K562 (cell line): ENCODE data around the gene TNFRSF19. TPM values are rescaled to one million over a fixed set of nuclear protein-coding genes. Genes with fewer than 3 reads are reported as not detected.

Experiments
- ATAC-seq: fragments of 200-7000 bp; cut with Tn5 transposase; 3 replicates; pipeline ENCODE4 v1.9.1; 2020; ENCODE audit warnings: moderate library complexity
- BruUV-seq: library from RNA; stranded (reverse); fragments of 400-500 nt; replicated peaks from 2 replicates; lab custom pipeline; 2021; lab: Mats Ljungman, UMichigan
- CTCF ChIA-PET: fragments of 300-600 bp; formaldehyde crosslinking; extraction: SDS; loops from one replicate; lab custom pipeline; 2021; ENCODE audit warnings: low intra/inter-chr PET ratio; lab: Yijun Ruan, JAX
- POLR2A ChIA-PET: fragments of 300-600, 350-650 bp; sonication (Branson Sonifier 250); formaldehyde crosslinking; extraction: SDS; loops from one replicate; lab custom pipeline; 2021; ENCODE audit warnings: antibody characterized with exemption, inconsistent platforms; lab: Yijun Ruan, JAX
- DNase-seq, 4 experiments: peaks; one replicate each; pipeline versions ENCODE4 v3.0.0 to v3.0.0-alpha.2; 2011 to 2018; ENCODE audit warnings: low spot score in 3 of 4, mixed read lengths in 3 of 4; ENCODE audit errors: extremely low read depth in 1 of 4
- FAIRE-seq: peaks from 2 replicates; lab custom pipeline; 2011; peaks lifted over from hg19 to GRCh38; lab: Jason Lieb, UNC
- H2AFZ ChIP-seq: 2 replicates; pipeline ENCODE4 v1.6.0; 2011; ENCODE audit warnings: low read depth, low read length, control low read depth, inconsistent platforms
- H3K27ac ChIP-seq: fragments of 200-600 bp; 3 replicates; pipeline ENCODE4 v1.8.0; 2011; ENCODE audit warnings: low read depth, mild to moderate bottlenecking, control low read depth, inconsistent platforms, low read length, moderate library complexity, mixed read lengths; ENCODE audit errors: extremely low read depth
- H3K27me3 ChIP-seq, 2 experiments: fragments of 300-600 bp in 1 of 2; 2 replicates in 1 of 2; 3 replicates in 1 of 2; pipeline versions ENCODE4 v1.6.0 to v1.8.0; 2011; ENCODE audit warnings: inconsistent platforms in 2 of 2, low read length in 2 of 2, mild to moderate bottlenecking in 1 of 2, mixed read lengths in 1 of 2, moderate library complexity in 1 of 2; ENCODE audit not compliant: control insufficient read depth in 2 of 2, insufficient read depth in 2 of 2
- H3K36me3 ChIP-seq: fragments of 300-600 bp; 3 replicates; pipeline ENCODE4 v1.8.0; 2011; ENCODE audit warnings: mild to moderate bottlenecking, low read length, inconsistent platforms; ENCODE audit not compliant: control insufficient read depth, insufficient read depth
- H3K4me1 ChIP-seq, 2 experiments: fragments of 200-600 bp in 1 of 2; replicated peaks in 1 of 2; 2 replicates in 1 of 2; 3 replicates in 1 of 2; pipeline versions ENCODE4 v1.5.1 to v1.8.0; 2011; ENCODE audit warnings: inconsistent platforms in 2 of 2, low read length in 2 of 2, mild to moderate bottlenecking in 1 of 2, mixed read lengths in 1 of 2, moderate library complexity in 1 of 2; ENCODE audit not compliant: control insufficient read depth in 2 of 2, insufficient read depth in 2 of 2
- H3K4me2 ChIP-seq: 2 replicates; pipeline ENCODE4 v1.6.1; 2011; ENCODE audit warnings: low read length, control low read depth, inconsistent platforms, mixed read lengths; ENCODE audit not compliant: insufficient read depth
- H3K4me3 ChIP-seq: fragments of 200-600 bp; sonication (generic), shearing (Covaris generic); 2 replicates; pipeline ENCODE4 v1.5.1; 2016; ENCODE audit warnings: control low read depth, inconsistent platforms
- H3K79me2 ChIP-seq: fragments of 200-600 bp; 3 replicates; pipeline ENCODE4 v1.8.0; 2011; ENCODE audit warnings: low read length, inconsistent platforms; ENCODE audit not compliant: control insufficient read depth, insufficient read depth
- H3K9ac ChIP-seq, 2 experiments: 2 replicates each; pipeline versions ENCODE4 v1.6.0 to v1.6.1; 2011; ENCODE audit warnings: low read depth in 2 of 2, low read length in 2 of 2, control low read depth in 1 of 2, inconsistent platforms in 1 of 2, mild to moderate bottlenecking in 1 of 2, mixed read lengths in 1 of 2; ENCODE audit not compliant: insufficient read depth in 1 of 2
- H3K9me1 ChIP-seq: one replicate; pipeline ENCODE4 v1.6.0; 2011; ENCODE audit warnings: inconsistent platforms, mild to moderate bottlenecking, low read length, moderate library complexity; ENCODE audit not compliant: control insufficient read depth, insufficient read depth
- H3K9me3 ChIP-seq: replicated peaks from 2 replicates; pipeline ENCODE4 v1.5.1; 2011; ENCODE audit warnings: low read depth, low read length, inconsistent platforms; ENCODE audit not compliant: control insufficient read depth, insufficient read depth
- H4K20me1 ChIP-seq: replicated peaks from 2 replicates; pipeline ENCODE4 v1.6.1; 2011; ENCODE audit warnings: low read length, inconsistent platforms, mixed read lengths; ENCODE audit not compliant: control insufficient read depth, insufficient read depth
- C11orf30 ChIP-seq: fragments of 450-650 bp; IDR thresholded peaks from 2 replicates; pipeline ENCODE4 v1.6.1; 2016; ENCODE audit warnings: low read depth, mild to moderate bottlenecking
- ESRRB ChIP-seq: fragments of 250-450 bp; sonication (Bioruptor Pico); IDR thresholded peaks from 2 replicates; pipeline ENCODE4 v1.5.0; 2020; ENCODE audit warnings: mild to moderate bottlenecking, moderate library complexity, borderline replicate concordance
- SAFB2 ChIP-seq: fragments of 200-400 bp; formaldehyde crosslinking; IDR thresholded peaks from 2 replicates; pipeline ENCODE4 v1.6.1; 2018; ENCODE audit warnings: borderline replicate concordance, low read length, low read depth, moderate library complexity; ENCODE audit not compliant: severe bottlenecking
- WGBS: fragments of 100-300 bp; shearing (Covaris generic); methylation state at CpG from one replicate; pipeline ENCODE4 v1.1.6; 2016; ENCODE audit warnings: low coverage, mixed read lengths; ENCODE audit not compliant: insufficient coverage; ENCODE audit errors: missing lambda C conversion rate; 5-methylcytosine and 5-hydroxymethylcytosine counted together
- in situ Hi-C: fragments of 300-500 bp; cut with MboI; formaldehyde crosslinking; loops from 4 replicates; pipeline ENCODE4 v1.15.0; 2018; ENCODE audit warnings: inconsistent platforms, mixed read lengths
- intact Hi-C: fragments of 100-400 bp; cut with micrococcal nuclease; formaldehyde crosslinking; loops from 2 replicates; pipeline ENCODE4 v1.14.2; 2022
- polyA plus RNA-seq, 8 experiments: library from polyadenylated mRNA; depleted of rRNA in 4 of 8; stranded (reverse) in 5 of 8; unstranded in 3 of 8; fragments of >200 nt; fragmentation: Nextera tagmentation in 2 of 8; fragmentation: Illumina TruSeq in 1 of 8; extraction: Ambion mirVana in 2 of 8; extraction: Trizol in 1 of 8; gene quantifications; 2 replicates each; pipeline versions ENCODE4 v1.2.1 to v1.2.3, GENCODE V29; 2011 to 2014; ENCODE audit warnings: inconsistent platforms in 1 of 8, missing spikeins in 1 of 8
- total RNA-seq, 7 experiments: library from RNA; depleted of rRNA in 6 of 7; stranded (reverse); fragments of >200 nt in 6 of 7; fragmentation: Illumina TruSeq in 2 of 7; extraction: Trizol in 2 of 7; gene quantifications; 2 replicates each; pipeline versions ENCODE4 v1.2.1 to v1.2.3, GENCODE V29; 2011 to 2021; ENCODE audit warnings: low replicate concordance in 1 of 7
- TF ChIP-seq, protein P1 (sequence below): fragments of 250-450 bp; sonication (Bioruptor Pico); IDR thresholded peaks from 2 replicates; pipeline ENCODE4 v1.4.0; 2020; ENCODE audit warnings: mild to moderate bottlenecking
- TF ChIP-seq, protein P2 (sequence below), 2 experiments: fragments of 450-650 bp; IDR thresholded peaks; 2 replicates each; pipeline ENCODE4 v1.6.1; 2018; ENCODE audit warnings: mild to moderate bottlenecking in 2 of 2, low read depth in 1 of 2; ENCODE audit not compliant: partially characterized antibody in 2 of 2
- TF ChIP-seq, protein P3 (sequence below): IDR thresholded peaks from 3 replicates; pipeline ENCODE4 v1.6.1; 2011; ENCODE audit warnings: borderline replicate concordance, mild to moderate bottlenecking, moderate library complexity; ENCODE audit not compliant: insufficient read length; ENCODE audit errors: extremely low read depth

TNFRSF19 gene
- total and polyA plus RNA-seq, 9 of the 15 experiments (the other 6 are each of a cell fraction or from before 2014, with no cell fraction given) = 0.01 to 0.07 TPM; not detected in 7

DNA sequence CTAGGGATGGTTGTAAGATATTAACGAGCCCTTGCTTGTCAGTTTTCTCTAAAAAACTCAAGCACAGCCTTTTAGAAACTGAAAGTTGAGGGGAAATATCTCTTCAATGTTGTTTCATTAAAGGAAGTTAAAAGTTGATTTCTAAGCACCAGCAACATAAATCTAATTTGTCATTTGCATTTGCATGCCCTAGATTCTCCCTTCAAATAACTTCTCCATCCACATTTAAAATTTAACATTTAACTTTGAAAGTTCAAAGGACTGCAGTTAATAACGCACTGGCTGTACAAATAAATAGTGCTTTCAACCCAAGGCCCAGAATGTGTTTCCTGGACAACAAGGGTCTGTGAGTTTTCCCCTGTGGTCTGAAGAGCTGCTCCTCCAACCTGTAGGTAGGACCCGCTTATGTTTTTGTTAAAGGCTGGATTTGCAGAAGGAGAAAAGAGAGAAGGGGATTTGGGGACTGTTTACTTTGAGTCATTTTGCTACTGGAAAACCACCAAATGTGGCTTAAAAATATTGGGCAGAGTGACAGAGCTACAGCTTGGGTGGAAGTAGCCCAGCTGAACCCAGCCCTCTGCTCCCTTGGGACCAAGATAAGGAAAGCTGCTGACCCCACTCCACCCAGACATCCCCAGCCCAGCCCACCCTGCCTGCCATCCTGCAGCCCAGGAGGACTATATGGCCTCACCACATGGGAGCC is 39.8 kb downstream of the TNFRSF19 start (continued):
- TF ChIP-seq, protein P1, sequence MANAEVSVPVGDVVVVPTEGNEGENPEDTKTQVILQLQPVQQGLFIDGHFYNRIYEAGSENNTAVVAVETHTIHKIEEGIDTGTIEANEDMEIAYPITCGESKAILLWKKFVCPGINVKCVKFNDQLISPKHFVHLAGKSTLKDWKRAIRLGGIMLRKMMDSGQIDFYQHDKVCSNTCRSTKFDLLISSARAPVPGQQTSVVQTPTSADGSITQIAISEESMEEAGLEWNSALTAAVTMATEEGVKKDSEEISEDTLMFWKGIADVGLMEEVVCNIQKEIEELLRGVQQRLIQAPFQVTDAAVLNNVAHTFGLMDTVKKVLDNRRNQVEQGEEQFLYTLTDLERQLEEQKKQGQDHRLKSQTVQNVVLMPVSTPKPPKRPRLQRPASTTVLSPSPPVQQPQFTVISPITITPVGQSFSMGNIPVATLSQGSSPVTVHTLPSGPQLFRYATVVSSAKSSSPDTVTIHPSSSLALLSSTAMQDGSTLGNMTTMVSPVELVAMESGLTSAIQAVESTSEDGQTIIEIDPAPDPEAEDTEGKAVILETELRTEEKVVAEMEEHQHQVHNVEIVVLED = no peak
- TF ChIP-seq SAFB2 = no peak

DNA sequence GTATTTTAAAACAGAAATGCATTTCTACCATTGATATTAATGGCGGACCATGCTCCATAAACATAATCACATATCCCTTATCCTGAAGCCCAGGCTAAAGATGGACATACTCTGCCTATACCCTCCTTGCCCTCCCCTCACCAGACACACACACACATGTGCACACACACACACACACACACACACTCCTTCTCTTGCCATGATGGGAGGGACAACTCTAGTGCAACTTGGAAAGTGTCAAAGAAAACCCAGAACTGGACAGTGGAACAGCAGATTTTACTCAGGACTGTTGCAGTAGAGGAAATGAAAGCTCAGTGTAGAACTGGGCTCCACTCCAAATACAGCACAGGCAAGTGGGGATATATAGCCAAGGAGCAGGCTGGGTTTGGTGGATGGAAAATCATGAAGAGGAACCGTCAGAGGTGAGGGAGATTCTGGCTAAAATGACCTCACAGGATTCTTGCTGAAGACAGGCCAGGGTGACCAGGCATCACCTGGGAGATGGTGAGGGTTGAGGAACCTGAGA is 40.8 kb downstream of the TNFRSF19 start:
- Histone ChIP-seq H3K4me2 (no peak overlapping the region), H3K36me3 (no peaks in the 10 kb centered on the region), H3K79me2 (no peaks in the 10 kb centered on the region), H3K9me3 (no peaks in the 10 kb centered on the region), H3K4me1 (no peaks in the 10 kb centered on the region), H3K4me3 (no peak overlapping the region), H4K20me1 (no peaks in the 10 kb centered on the region), H3K27ac (no peak overlapping the region), H3K9me1 (no peaks in the 10 kb centered on the region), H3K27me3 (peaks cover 3 to 5% of the 10 kb centered on the region in 2 experiments; a peak in 2 of 5 replicates), H2AFZ (no peak overlapping the region), H3K9ac (no peak overlapping the region)
- 0% methylated on average over 2 of the region's 2 CpGs for WGBS
- in situ Hi-C loops (no loop called here), intact Hi-C loops (no loop called here)
- DNase-seq (no peak), FAIRE-seq (no peak), ATAC-seq (no peak)
- no TSS peak for BruUV-seq
- CTCF ChIA-PET = no interaction called here
- POLR2A ChIA-PET = no interaction called here
- TF ChIP-seq ESRRB (CRISPR knock-in tag) (no peak), C11orf30 (no peak)
- TF ChIP-seq, protein P2, sequence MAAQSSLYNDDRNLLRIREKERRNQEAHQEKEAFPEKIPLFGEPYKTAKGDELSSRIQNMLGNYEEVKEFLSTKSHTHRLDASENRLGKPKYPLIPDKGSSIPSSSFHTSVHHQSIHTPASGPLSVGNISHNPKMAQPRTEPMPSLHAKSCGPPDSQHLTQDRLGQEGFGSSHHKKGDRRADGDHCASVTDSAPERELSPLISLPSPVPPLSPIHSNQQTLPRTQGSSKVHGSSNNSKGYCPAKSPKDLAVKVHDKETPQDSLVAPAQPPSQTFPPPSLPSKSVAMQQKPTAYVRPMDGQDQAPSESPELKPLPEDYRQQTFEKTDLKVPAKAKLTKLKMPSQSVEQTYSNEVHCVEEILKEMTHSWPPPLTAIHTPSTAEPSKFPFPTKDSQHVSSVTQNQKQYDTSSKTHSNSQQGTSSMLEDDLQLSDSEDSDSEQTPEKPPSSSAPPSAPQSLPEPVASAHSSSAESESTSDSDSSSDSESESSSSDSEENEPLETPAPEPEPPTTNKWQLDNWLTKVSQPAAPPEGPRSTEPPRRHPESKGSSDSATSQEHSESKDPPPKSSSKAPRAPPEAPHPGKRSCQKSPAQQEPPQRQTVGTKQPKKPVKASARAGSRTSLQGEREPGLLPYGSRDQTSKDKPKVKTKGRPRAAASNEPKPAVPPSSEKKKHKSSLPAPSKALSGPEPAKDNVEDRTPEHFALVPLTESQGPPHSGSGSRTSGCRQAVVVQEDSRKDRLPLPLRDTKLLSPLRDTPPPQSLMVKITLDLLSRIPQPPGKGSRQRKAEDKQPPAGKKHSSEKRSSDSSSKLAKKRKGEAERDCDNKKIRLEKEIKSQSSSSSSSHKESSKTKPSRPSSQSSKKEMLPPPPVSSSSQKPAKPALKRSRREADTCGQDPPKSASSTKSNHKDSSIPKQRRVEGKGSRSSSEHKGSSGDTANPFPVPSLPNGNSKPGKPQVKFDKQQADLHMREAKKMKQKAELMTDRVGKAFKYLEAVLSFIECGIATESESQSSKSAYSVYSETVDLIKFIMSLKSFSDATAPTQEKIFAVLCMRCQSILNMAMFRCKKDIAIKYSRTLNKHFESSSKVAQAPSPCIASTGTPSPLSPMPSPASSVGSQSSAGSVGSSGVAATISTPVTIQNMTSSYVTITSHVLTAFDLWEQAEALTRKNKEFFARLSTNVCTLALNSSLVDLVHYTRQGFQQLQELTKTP (IDR thresholded peaks at IDR 0.05; ENCODE audit: low read depth in 1 of 2, partially characterized antibody in 2 of 2) = no peak
- TF ChIP-seq, protein P3, sequence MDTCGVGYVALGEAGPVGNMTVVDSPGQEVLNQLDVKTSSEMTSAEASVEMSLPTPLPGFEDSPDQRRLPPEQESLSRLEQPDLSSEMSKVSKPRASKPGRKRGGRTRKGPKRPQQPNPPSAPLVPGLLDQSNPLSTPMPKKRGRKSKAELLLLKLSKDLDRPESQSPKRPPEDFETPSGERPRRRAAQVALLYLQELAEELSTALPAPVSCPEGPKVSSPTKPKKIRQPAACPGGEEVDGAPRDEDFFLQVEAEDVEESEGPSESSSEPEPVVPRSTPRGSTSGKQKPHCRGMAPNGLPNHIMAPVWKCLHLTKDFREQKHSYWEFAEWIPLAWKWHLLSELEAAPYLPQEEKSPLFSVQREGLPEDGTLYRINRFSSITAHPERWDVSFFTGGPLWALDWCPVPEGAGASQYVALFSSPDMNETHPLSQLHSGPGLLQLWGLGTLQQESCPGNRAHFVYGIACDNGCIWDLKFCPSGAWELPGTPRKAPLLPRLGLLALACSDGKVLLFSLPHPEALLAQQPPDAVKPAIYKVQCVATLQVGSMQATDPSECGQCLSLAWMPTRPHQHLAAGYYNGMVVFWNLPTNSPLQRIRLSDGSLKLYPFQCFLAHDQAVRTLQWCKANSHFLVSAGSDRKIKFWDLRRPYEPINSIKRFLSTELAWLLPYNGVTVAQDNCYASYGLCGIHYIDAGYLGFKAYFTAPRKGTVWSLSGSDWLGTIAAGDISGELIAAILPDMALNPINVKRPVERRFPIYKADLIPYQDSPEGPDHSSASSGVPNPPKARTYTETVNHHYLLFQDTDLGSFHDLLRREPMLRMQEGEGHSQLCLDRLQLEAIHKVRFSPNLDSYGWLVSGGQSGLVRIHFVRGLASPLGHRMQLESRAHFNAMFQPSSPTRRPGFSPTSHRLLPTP = no peak
